ENCODE data around the gene BCO1.

The BCO1 gene

DNA sequence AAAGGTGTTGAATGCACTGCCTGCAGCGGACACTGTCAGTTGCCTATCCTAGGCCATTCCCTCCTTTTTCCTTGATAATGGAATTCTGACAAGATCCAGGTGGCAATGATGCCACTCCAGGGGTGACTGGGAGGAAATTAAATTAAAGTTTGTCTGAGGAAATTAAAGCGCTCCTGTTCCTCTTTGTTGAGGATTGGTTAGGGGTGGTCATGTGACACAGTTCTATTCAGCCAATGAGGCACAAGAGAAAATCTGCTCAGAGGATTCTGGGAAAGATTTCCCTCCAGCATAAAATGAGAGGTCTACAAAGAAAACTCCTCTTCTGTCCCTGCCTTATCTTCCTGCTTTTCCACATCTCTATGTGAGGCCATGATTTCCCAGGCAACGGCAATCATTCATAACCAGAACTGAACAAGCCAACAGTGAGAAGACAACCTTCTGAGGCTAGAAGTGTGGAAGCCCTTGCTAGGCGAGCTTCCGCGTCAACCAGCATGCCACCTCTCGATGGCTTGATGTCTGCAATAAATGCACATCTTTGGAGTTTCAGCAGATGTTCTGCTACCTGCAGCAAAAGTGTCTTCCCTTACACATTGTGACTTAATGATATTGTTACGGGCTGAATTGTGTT, 5.6 kb upstream of the BCO1 start:
- no peak for DNase-seq

- DNase-seq, result no peak
These were observed 1.2 kb upstream of the BCO1 start for GRCh38 chr16:81237282-81237681.

GRCh38 chr16:81237942-81238295, 570 bp upstream of the BCO1 start:
- no peak for DNase-seq

- no peak for DNase-seq
These were observed 1.1 kb downstream of the BCO1 start for GRCh38 chr16:81239367-81240121.

DNA sequence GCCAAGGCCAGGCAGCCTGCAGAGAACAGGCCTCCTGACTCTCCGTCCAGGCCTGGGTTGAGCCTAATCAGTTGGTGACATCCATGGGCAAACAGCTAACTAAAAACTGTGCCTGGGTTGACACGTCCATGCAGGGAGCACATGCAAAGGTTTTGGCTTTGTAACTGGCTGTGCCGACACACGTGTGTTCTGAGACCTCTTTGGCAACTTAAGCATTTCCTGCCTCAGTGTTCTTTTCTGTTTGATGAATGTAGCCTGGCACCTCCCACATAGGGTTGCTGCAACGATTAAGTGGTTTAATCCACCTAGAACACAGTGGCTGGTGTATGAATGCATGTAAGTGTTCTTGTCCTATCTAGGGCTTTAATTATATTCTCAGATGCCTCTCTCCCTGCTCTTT, 3.2 kb downstream of the BCO1 start:
- no peak for DNase-seq

DNA sequence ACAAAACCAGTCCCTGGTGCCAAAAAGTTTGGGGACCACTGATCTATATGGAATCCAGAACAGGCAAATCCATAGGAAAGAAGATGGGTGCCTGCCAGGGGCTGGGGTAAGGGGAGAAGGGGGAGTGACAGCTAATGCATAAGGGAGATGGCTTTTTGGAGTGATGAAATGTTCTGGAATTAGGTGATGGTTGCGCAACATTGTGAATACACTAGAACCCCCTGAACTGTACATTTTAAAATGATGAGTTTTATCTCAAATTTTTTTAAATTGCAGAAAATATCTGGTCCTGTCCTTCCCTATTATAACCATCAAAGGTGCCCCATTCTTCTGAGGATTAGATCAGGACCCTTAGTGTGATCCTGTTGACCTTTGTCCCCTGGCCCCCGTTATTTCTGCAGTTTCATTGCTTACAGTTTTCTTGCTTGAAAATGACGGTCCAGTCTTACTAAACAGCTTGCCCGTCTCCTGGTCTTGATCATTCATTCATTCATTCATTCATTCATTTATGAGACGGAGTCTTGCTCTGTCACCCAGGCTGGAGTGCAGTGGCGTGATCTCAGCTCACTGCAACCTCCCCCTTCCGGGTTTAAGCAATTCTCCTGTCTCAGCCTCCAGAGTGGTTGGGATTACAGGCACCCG, 4.6 kb downstream of the BCO1 start:
- no peak for DNase-seq

- DNase-seq, result no peak
These were observed 5.5 kb downstream of the BCO1 start for GRCh38 chr16:81243942-81244341.

DNA sequence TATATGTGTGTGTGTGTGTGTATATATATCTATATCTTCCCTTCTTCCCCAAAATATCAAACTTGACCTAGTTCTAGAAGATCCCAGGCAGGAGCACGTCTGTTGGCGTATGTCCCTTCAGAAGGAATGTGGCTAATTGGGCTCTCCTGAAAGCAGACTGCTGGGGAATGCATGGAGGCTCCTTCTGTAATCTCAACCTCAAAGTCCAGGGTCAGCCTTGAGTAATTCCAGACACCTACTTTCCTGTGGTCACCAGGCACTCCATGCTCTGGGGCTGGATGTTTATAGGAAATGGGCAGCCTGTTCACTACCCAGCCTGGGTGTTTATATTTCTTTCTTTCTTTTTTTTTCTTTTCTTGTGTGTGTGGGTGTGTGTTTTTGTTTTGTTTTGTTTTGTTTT, 13.4 kb downstream of the BCO1 start:
- DNase-seq, result no peak

DNA sequence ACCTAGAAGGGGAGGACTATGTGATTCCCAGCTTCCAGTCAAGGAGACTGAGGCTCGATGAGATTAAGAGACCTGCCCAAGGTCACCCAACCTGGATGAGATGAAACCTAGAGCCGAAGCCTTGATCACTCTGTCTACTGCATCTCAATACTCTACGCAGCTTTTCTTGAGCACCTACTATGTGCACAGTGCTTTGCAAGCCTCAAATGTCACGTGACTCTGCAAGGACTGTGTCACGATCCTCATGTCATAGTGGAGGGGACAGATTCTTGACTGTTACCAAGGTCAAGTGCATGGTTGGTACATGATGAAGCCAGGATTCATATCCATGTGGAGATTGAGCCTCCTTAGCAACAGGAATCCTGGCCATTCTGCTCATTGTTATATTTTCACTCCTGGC, 14.7 kb downstream of the BCO1 start:
- no peak for DNase-seq

DNA sequence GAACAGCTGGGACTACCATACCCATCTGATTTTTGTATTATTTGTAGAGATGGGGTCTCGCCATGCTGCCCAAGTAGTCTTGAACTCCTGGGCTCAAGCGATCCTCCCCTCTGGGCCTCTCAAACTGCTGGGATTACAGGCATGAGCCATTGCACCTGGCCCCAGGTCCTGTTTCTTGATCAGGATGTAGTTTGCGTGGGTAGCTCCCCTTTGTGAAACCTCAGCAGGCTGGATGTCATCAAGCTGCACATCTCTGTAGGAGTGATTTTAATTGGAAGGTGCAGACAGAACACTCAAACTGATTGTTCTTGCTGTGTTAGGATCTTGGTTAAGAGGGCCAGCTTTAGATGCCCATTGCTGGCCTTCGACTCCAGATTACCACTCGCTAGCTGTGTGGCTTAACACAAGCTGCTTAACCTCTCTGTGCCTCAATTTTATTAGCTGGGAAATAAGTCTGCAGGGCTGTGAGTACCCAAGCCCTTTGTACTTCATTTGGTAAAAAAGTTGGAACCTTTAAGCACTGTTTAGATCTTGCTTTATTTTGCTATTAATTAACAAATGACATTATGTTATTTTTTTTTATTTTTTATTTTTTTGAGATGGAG, 16.5 kb downstream of the BCO1 start:
- no peak for DNase-seq

- no peak for DNase-seq
These were observed 21.4 kb downstream of the BCO1 start for GRCh38 chr16:81259916-81260315.

DNA sequence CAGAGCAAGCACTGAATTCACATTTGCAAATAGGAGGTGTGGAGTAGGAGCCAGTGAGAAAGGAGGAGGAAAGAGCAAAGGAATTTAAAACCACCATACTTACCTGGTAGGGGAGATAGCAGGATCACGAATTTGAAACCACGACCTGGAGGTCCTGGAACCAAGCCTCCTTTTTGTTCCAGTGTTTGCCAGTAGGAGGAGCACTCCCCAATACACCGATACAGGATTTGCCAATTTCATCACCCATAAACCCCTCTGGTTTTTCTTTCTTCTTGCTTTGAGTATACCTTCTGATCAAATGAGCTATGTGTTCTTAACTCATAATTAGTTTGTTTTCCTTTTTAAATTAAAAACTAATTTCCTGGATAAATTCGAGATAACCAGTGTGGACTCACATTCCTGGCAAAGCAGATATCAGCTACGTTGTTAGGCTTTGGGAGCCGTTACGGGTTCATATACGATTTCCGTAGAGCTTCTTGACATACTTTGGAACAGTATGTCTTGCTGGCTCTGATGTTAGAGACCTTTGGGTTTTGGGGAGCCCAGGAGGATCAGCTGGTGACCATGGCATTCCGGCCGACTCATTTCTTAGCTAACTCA, 22.7 kb downstream of the BCO1 start:
- DNase-seq, result no peak

DNA sequence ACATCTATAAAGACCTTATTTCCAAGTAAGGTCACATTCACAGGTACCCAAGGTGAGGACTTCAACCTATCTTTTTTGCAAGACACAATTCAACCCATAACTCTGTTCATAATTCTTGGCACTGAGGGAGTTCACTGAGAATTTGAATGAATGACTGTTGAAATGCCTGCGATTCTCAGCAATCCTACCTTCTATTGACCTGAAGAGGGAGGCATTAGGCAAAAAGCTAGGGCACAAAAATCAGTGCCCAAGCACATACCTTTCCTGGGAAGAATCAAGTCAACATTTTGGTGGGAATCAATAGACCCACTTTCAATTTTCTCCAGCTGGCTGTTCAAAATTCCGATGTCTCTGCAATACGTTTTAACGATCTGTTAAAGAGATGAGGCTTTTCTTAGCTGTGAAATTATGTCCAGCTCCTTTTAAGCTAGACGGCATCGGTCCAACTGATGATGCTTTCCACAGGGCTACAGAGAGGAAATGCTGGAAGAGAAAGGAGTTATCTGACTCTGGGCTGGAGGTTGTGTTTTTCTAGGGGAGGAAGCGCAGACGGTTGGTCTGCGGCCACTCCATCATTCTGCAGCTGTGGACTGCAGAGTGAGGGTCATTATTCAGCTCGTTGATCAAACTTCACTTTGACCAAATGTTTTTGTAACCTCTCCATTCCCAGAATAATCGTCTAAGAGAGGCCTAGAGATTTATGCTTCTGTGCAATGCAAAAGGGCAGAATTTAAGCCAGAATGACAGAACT, 25.2 kb downstream of the BCO1 start:
- DNase-seq, result no peak

GRCh38 chr16:81264386-81264785, 25.9 kb downstream of the BCO1 start:
- no peak for DNase-seq

- no peak for DNase-seq
These were observed 26.6 kb downstream of the BCO1 start for GRCh38 chr16:81265052-81265451.

DNA sequence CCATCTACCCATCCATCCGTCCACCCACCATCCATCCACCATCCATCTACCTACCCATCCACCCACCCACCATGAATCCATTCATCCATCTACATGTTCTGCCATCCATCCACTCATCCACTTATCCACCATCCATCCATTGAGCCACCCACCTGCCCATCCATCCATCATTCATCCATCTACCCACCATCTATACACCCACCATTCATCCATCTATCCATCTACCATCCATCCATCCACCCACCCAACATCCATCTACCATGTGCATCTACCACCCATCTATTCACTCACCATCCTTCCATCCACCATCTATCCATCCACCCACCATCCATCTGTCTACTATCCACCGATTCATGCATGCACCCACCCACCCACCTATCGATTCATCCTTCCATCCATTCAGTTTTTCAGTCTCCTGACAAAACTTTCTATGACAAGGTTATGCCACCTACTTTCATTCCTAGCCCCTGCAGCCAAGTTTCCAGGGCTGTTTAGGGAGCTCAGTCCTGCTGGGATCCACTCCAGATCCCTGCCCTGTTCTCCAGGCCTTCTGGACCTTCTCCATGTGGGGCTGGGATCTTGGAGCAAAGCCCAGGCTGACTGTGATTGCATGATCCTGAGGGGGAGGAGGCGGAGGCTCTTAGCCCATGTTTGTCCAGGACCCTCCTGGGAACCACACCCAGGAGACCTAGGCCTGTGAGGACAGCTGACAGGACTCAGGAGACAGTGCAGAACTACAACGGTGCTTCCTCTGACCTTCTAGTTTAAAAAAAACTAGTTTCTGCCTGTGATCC, 27.4 kb downstream of the BCO1 start:
- DNase-seq, result no peak

GRCh38 chr16:81266680-81267095, 28.2 kb downstream of the BCO1 start:
- DNase-seq, result no peak

DNA sequence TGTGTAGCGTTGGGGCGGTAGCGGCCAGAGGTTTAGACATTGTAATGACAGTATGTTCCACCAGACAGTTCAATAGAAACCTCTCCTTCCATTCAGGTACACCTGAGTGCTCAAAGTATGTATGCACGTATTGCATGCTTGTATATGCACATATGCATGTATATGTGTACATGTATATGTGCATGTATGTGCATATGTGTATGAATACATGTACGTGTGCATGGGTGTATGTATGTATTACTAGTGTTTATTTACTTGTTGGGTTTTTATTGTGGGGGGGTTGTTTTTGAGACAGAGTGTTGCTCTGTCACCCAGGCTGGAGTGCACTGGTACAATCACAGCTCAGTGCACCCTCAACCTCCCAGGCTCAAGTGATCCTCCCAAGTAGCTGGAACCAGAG, 30.0 kb downstream of the BCO1 start:
- no peak for DNase-seq

DNA sequence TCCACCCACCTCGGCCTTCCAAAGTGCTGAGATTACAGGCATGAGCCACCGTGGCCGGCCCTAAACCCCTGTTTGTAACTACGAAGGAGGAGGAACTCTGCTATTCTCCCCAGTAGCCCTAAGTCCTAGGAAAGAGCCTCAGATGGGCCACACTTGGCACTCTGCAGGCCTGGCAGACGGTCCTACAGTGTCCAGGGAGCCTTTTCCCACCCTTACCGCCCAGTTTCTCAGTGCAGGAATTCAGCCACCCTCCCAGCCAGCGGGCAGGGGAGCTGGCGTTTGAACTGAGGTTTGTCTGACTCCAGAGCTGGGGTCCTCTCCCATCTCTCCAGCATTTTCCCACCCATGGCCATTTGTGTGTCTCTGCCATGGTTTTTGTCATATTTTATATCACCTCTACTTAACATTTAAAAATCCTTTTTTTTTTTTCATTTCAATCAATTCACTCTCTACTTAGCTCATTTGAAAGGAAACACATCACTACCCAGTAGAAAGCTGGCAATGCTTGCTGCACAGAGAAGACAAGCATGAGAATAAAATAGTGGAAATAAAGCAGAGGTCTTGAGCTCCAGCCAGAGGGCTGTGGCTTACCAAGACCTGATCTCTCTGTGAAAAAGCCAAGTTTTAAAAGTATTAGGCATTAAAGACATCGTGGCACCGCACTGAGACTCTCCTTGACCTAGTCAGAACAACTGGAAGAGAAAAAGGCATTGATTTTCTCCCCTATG, 34.9 kb downstream of the BCO1 start:
- DNase-seq, result no peak

GRCh38 chr16:81275064-81275532, 36.6 kb downstream of the BCO1 start:
- DNase-seq, result no peak

DNA sequence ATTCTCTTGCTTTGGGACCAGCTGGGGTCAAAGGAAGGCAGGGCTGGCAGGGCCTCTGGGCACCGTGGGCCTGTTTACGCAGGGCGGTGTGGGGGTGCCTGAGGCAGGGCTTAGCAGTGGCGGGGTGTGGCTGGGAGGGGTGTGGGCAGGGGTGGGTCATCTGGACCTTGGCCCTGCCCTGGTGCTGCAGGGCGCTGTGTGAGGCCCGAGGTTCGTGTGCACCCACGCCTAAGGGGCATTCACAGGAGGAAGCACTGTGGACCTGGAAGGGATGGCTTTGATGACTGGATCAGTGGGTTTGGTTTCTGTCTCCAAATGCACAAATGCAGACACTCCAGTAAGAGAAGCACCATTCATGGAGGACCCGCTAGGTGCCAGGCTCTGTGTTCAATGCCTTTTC, 37.3 kb downstream of the BCO1 start:
- DNase-seq, result no peak
